HepG2 (cell line): ENCODE measurements around the gene NUDT22. TPM values are rescaled to one million over a fixed set of nuclear protein-coding genes. Genes with fewer than 3 reads are reported as not detected.
A peak's percentile ranks its signal among the peaks of the same experiment; 100 is the strongest.

Experiments
- ARNT2 ChIP-seq: sonication (generic); formaldehyde crosslinking; IDR thresholded peaks from 2 replicates; pipeline ENCODE4 v1.8.0; 2022; ENCODE audit warnings: mild to moderate bottlenecking, low read depth, missing genetic modification reagents, moderate library complexity
- ARNTL ChIP-seq: sonication (generic); formaldehyde crosslinking; IDR thresholded peaks from 2 replicates; pipeline ENCODE4 v1.4.0; 2020; ENCODE audit warnings: mild to moderate bottlenecking, missing genetic modification reagents
- BORCS8-MEF2B ChIP-seq: sonication (generic); formaldehyde crosslinking; IDR thresholded peaks from 2 replicates; pipeline ENCODE4 v1.8.0; 2022; ENCODE audit warnings: mild to moderate bottlenecking, missing genetic modification reagents
- EP300 ChIP-seq, 3 experiments: sonication (generic) in 1 of 3; formaldehyde crosslinking in 1 of 3; IDR thresholded peaks; 2 replicates each; pipeline versions ENCODE4 v1.5.1 to v1.6.1; 2011 to 2020; ENCODE audit warnings: low read depth in 2 of 3, low read length in 2 of 3, borderline replicate concordance in 1 of 3, improper control_type of control experiment in 1 of 3, mild to moderate bottlenecking in 1 of 3, missing genetic modification reagents in 1 of 3, moderate library complexity in 1 of 3
- KDM4B ChIP-seq: sonication (generic); formaldehyde crosslinking; IDR thresholded peaks from 2 replicates; pipeline ENCODE4 v1.4.0; 2020; ENCODE audit warnings: missing genetic modification reagents
- KLF12 ChIP-seq: sonication (generic); formaldehyde crosslinking; IDR thresholded peaks from 2 replicates; pipeline ENCODE4 v1.4.0; 2020; ENCODE audit warnings: missing genetic modification reagents, borderline replicate concordance
- LCORL ChIP-seq, 2 experiments: fragments of 450-650 bp in 1 of 2; sonication (generic) in 1 of 2; formaldehyde crosslinking in 1 of 2; IDR thresholded peaks; 2 replicates each; pipeline versions ENCODE4 v1.5.0 to v1.6.1; 2017 to 2020; ENCODE audit warnings: antibody characterized with exemption in 1 of 2, missing genetic modification reagents in 1 of 2
- NFIC ChIP-seq: IDR thresholded peaks from 2 replicates; pipeline ENCODE4 v1.6.1; 2012; ENCODE audit warnings: mild to moderate bottlenecking, low read length, inconsistent platforms
- SATB2 ChIP-seq: sonication (generic); formaldehyde crosslinking; IDR thresholded peaks from 2 replicates; pipeline ENCODE4 v1.5.0; 2020; ENCODE audit warnings: missing genetic modification reagents
- SIN3B ChIP-seq: fragments of 150-350 bp; IDR thresholded peaks from 2 replicates; pipeline ENCODE4 v1.6.1; 2014; ENCODE audit warnings: low read length
- SMC3 ChIP-seq: IDR thresholded peaks from 2 replicates; pipeline ENCODE4 v1.6.1; 2011; ENCODE audit warnings: low read length, improper control_type of control experiment
- SRF ChIP-seq: IDR thresholded peaks from 2 replicates; pipeline ENCODE4 v1.6.1; 2011; ENCODE audit warnings: mild to moderate bottlenecking, low read depth, low read length, moderate library complexity
- SRSF1 ChIP-seq: fragments of 200-400 bp; formaldehyde crosslinking; optimal IDR thresholded peaks from 2 replicates; pipeline ENCODE3; 2017; ENCODE audit warnings: mild to moderate bottlenecking, low read depth, low read length, moderate library complexity
- SUZ12 ChIP-seq: fragments of 150-350 bp; IDR thresholded peaks from 2 replicates; pipeline ENCODE4 v1.6.1; 2014; ENCODE audit warnings: low read depth, low read length
- TARDBP ChIP-seq: sonication (generic); formaldehyde crosslinking; IDR thresholded peaks from 2 replicates; pipeline ENCODE4 v1.8.0; 2022; ENCODE audit warnings: mild to moderate bottlenecking, missing genetic modification reagents
- ZFP36L1 ChIP-seq: sonication (generic); formaldehyde crosslinking; IDR thresholded peaks from 2 replicates; pipeline ENCODE4 v1.8.0; 2022; ENCODE audit warnings: mild to moderate bottlenecking, missing genetic modification reagents, moderate library complexity
- ZNF296 ChIP-seq: sonication (generic); formaldehyde crosslinking; conservative IDR thresholded peaks from 2 replicates; pipeline ENCODE4 v1.5.0; 2020; ENCODE audit warnings: mild to moderate bottlenecking, missing genetic modification reagents
- ZNF343 ChIP-seq: sonication (generic); formaldehyde crosslinking; IDR thresholded peaks from 2 replicates; pipeline ENCODE4 v1.4.0; 2020; ENCODE audit warnings: mild to moderate bottlenecking, missing genetic modification reagents
- ZNF354B ChIP-seq: sonication (generic); formaldehyde crosslinking; IDR thresholded peaks from 2 replicates; pipeline ENCODE4 v1.8.0; 2022; ENCODE audit warnings: mild to moderate bottlenecking, missing genetic modification reagents
- ZNF468 ChIP-seq: sonication (generic); formaldehyde crosslinking; IDR thresholded peaks from 2 replicates; pipeline ENCODE4 v1.8.0; 2022; ENCODE audit warnings: mild to moderate bottlenecking, moderate library complexity, missing genetic modification reagents
- ZNF501 ChIP-seq: sonication (generic); formaldehyde crosslinking; IDR thresholded peaks from 2 replicates; pipeline ENCODE4 v1.5.1; 2020; ENCODE audit warnings: mild to moderate bottlenecking, moderate library complexity, missing genetic modification reagents
- ZNF547 ChIP-seq: sonication (generic); formaldehyde crosslinking; IDR thresholded peaks from 2 replicates; pipeline ENCODE4 v1.5.1; 2020; ENCODE audit warnings: mild to moderate bottlenecking, missing genetic modification reagents
- ZSCAN31 ChIP-seq: sonication (generic); formaldehyde crosslinking; IDR thresholded peaks from 2 replicates; pipeline ENCODE4 v1.5.0; 2020; ENCODE audit warnings: low read depth, mild to moderate bottlenecking, missing genetic modification reagents
- polyA plus RNA-seq, 8 experiments: library from polyadenylated mRNA; depleted of rRNA in 3 of 8; stranded (reverse) in 7 of 8; unstranded in 1 of 8; fragments of >200 nt; fragmentation: Illumina TruSeq in 4 of 8; extraction: Trizol in 4 of 8; gene quantifications; 2 replicates each; pipeline versions ENCODE4 v1.2.1 to v1.2.3, GENCODE V29; 2011 to 2016; ENCODE audit warnings: low read depth in 4 of 8, missing spikeins in 1 of 8, mixed read lengths in 1 of 8; ENCODE audit not compliant: insufficient read depth in 1 of 8
- total RNA-seq, 5 experiments: library from RNA; depleted of rRNA; stranded (reverse); fragments of >200 nt; fragmentation: Illumina TruSeq; extraction: Trizol; gene quantifications; 2 replicates each; pipeline ENCODE4 v1.2.3, GENCODE V29; 2016; ENCODE audit warnings: low read depth in 1 of 5
- TF ChIP-seq, protein P1 (sequence below): sonication (generic); formaldehyde crosslinking; conservative IDR thresholded peaks from 2 replicates; pipeline ENCODE4 v1.8.1; 2023; ENCODE audit warnings: missing genetic modification reagents
- TF ChIP-seq, protein P2 (sequence below): IDR thresholded peaks from 2 replicates; pipeline ENCODE4 v1.6.1; 2016
- TF ChIP-seq, protein P3 (sequence below): sonication (generic); formaldehyde crosslinking; IDR thresholded peaks from 2 replicates; pipeline ENCODE4 v1.5.0; 2020; ENCODE audit warnings: missing genetic modification reagents, mild to moderate bottlenecking, borderline replicate concordance
- TF ChIP-seq, protein P4 (sequence below): sonication (generic); formaldehyde crosslinking; IDR thresholded peaks from 2 replicates; pipeline ENCODE4 v1.9.0; 2022; ENCODE audit warnings: low read depth, missing genetic modification reagents

NUDT22 gene
- total and polyA plus RNA-seq, 2 of the 13 experiments (the other 11 are each of a cell fraction or from before 2014, with no cell fraction given) = 33.5 to 39.8 TPM

DNA sequence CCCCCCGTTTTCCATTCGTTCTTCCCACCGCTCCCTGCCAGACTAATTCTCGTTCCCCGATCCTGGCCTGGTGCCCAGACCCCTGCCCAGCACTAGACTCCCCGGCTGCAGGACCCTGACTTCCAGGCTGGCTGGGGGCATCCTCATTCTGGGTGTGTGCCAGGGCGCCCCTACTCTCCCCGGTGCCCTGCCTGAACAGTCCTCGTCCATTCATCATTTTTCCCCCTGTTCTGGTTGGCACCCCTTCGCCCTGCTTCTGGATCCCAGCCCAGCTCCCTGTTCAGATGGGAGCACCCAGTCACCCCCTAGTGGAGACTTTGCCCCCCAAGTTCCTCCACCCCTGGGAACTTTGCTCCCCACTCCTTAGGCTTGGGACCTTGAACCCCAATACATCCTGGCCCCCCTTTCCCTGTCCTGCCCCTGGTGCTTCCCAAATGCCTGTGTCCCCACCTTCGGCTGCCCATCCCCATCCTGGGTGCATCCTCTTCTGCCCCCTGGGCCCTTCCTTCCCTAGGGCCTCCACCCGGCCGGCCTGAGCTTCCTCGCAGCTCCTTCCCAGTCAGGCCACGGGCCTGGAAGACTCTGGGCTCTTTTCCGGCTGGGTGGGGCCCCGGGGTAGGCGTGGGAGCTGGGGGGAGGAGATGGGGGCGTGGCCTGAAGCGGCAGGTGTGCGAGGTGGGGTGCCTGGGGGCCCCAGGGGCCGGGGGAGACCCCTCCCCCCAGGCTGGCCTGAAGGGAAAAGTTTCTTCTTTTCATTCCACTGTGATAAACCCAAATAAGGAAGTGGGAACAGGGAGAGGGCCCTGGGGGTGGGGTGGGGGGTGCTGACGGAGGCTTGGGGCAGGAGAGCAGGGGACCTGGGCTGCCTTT, 26.2 kb downstream of the NUDT22 start (continued):
- TF ChIP-seq, protein P1, sequence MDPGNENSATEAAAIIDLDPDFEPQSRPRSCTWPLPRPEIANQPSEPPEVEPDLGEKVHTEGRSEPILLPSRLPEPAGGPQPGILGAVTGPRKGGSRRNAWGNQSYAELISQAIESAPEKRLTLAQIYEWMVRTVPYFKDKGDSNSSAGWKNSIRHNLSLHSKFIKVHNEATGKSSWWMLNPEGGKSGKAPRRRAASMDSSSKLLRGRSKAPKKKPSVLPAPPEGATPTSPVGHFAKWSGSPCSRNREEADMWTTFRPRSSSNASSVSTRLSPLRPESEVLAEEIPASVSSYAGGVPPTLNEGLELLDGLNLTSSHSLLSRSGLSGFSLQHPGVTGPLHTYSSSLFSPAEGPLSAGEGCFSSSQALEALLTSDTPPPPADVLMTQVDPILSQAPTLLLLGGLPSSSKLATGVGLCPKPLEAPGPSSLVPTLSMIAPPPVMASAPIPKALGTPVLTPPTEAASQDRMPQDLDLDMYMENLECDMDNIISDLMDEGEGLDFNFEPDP (CRISPR knock-in tag) = no peak
- TF ChIP-seq SRF (0 out of 2 replicates have a peak, but pooled peaks have one; percentile 17), ZNF547 (CRISPR knock-in tag) (no peak), SATB2 (CRISPR knock-in tag) (no peak), ARNT2 (CRISPR knock-in tag) (peak; percentile 33; the same call in 1 of the 2 replicates), EP300 (IDR thresholded peaks at IDR 0.05; ENCODE audit: low read depth in 2 of 2, low read length in 2 of 2) (no peak), EP300 (CRISPR knock-in tag; IDR thresholded peaks at IDR 0.05; ENCODE audit: borderline replicate concordance) (no peak), ZNF296 (CRISPR knock-in tag) (no peak), NFIC (no peak), LCORL (IDR thresholded peaks at IDR 0.05) (no peak), LCORL (CRISPR knock-in tag; IDR thresholded peaks at IDR 0.05) (no peak), ZNF501 (CRISPR knock-in tag) (0 out of 2 replicates have a peak, but pooled peaks have one; percentile 47), SMC3 (no peak), KLF12 (CRISPR knock-in tag) (no peak), ZNF468 (no peak), KDM4B (CRISPR knock-in tag) (no peak), ZFP36L1 (CRISPR knock-in tag) (no peak), SRSF1 (no peak), TARDBP (CRISPR knock-in tag) (0 out of 2 replicates have a peak, but pooled peaks have one; percentile 14), SUZ12 (no peak), SIN3B (no peak), ZNF354B (CRISPR knock-in tag) (no peak), ZNF343 (CRISPR knock-in tag) (0 out of 2 replicates have a peak, but pooled peaks have one; percentile 31), ARNTL (CRISPR knock-in tag) (no peak), BORCS8-MEF2B (CRISPR knock-in tag) (no peak), ZSCAN31 (CRISPR knock-in tag) (0 out of 2 replicates have a peak, but pooled peaks have one; percentile 25)
- TF ChIP-seq, protein P2, sequence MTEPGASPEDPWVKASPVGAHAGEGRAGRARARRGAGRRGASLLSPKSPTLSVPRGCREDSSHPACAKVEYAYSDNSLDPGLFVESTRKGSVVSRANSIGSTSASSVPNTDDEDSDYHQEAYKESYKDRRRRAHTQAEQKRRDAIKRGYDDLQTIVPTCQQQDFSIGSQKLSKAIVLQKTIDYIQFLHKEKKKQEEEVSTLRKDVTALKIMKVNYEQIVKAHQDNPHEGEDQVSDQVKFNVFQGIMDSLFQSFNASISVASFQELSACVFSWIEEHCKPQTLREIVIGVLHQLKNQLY (CRISPR knock-in tag) = no peak
- TF ChIP-seq, protein P3, sequence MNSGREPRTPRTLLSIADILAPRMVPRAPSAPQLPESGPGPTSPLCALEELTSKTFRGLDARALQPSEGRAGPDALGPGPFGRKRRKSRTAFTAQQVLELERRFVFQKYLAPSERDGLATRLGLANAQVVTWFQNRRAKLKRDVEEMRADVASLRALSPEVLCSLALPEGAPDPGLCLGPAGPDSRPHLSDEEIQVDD (CRISPR knock-in tag) = no peak
- TF ChIP-seq, protein P4, sequence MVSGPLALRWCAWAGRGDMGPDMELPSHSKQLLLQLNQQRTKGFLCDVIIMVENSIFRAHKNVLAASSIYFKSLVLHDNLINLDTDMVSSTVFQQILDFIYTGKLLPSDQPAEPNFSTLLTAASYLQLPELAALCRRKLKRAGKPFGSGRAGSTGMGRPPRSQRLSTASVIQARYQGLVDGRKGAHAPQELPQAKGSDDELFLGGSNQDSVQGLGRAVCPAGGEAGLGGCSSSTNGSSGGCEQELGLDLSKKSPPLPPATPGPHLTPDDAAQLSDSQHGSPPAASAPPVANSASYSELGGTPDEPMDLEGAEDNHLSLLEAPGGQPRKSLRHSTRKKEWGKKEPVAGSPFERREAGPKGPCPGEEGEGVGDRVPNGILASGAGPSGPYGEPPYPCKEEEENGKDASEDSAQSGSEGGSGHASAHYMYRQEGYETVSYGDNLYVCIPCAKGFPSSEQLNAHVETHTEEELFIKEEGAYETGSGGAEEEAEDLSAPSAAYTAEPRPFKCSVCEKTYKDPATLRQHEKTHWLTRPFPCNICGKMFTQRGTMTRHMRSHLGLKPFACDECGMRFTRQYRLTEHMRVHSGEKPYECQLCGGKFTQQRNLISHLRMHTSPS = no peak
